HL-60/S4 treated with phorbol 12-myristate 13-acetate at 8.2 ng/mL for 4 days and 3 days (cell line): ENCODE measurements around the gene ZNF512.

Experiments
- in situ Hi-C: fragments of 300-500 bp; cut with MboI; formaldehyde crosslinking; loops from 2 replicates; pipeline ENCODE4 v1.15.0; 2022; ENCODE audit warnings: low sequenced_read_pairs

The ZNF512 gene

DNA sequence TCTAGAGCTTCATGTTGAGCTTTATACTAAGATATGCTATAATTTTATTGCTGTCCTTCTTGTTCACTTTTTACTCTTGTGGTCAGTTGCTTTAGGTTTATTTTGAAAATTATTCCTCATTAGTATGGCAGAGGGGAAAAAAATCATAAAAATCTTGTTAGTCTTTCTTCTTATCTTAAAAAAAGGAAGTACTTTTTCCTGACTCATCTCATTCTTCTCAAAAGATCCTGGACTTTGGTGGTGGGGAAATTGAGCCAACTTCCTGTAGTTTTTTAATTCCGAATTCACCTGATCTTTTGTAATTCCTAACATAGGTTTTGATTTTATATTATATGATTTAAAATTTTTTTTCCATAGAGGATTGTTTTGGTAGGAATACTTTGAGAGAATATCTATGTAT lies 84.6 kb downstream of the ZNF512 start:
- in situ Hi-C loops = no loop called here

DNA sequence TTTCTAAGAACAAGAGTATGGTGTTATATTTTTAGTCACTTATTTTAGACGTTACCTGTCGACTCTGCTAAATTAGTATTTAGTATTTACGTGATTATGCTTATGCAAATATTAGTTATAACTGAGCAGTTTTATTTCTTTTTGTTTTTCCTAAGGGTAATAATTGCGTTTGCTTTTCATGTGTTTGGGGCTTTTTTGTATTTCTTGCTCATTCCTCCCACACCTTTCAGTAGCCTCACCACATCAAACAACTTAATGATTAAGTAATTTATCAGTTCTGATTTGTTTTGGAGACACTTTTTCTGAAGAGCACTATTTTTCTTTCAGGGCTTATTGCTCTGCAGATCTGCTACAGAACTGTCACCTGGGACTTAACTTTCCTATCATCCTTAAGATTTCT lies 88.4 kb downstream of the ZNF512 start:
- in situ Hi-C loops = no loop called here
